Smooth muscle cell (in vitro differentiated cells): Measurements from ENCODE around the gene CAPZB. TPM values are rescaled to one million over a fixed set of nuclear protein-coding genes. Genes with fewer than 3 reads are reported as not detected.

ENCODE experiments used
- DNase-seq: peaks from one replicate; lab custom pipeline; 2025; ENCODE audit not compliant: unreplicated experiment; lab: John Stamatoyannopoulos, UW
- H2AFZ ChIP-seq: fragments of 200-600 bp; sonication (generic); 2 replicates; pipeline ENCODE4 v1.6.0; 2016; ENCODE audit warnings: antibody characterized with exemption, low read depth, mild to moderate bottlenecking
- H3F3A ChIP-seq: fragments of 200-600 bp; sonication (generic); 2 replicates; pipeline ENCODE4 v1.6.0; 2017; ENCODE audit warnings: antibody characterized with exemption, low read depth
- H3K27ac ChIP-seq: fragments of 200-600 bp; sonication (generic); 2 replicates; pipeline ENCODE4 v1.5.1; 2016; ENCODE audit warnings: low read depth, mild to moderate bottlenecking
- H3K27me3 ChIP-seq: fragments of 200-600 bp; sonication (generic); 2 replicates; pipeline ENCODE4 v1.6.1; 2016; ENCODE audit warnings: low read depth, mild to moderate bottlenecking
- H3K36me3 ChIP-seq: fragments of 200-600 bp; sonication (generic); 2 replicates; pipeline ENCODE4 v1.5.1; 2016; ENCODE audit warnings: low read depth
- H3K4me1 ChIP-seq: fragments of 200-600 bp; sonication (generic); 2 replicates; pipeline ENCODE4 v1.5.1; 2016; ENCODE audit warnings: low read depth
- H3K4me2 ChIP-seq: fragments of 200-600 bp; sonication (generic); 2 replicates; pipeline ENCODE4 v1.6.0; 2016; ENCODE audit warnings: mild to moderate bottlenecking
- H3K4me3 ChIP-seq: fragments of 200-600 bp; sonication (generic); 2 replicates; pipeline ENCODE4 v1.5.1; 2016; ENCODE audit warnings: mild to moderate bottlenecking
- H3K79me2 ChIP-seq: fragments of 200-600 bp; sonication (generic); 2 replicates; pipeline ENCODE4 v1.6.0; 2016; ENCODE audit warnings: low read depth, mild to moderate bottlenecking
- H3K9ac ChIP-seq: fragments of 200-600 bp; sonication (generic); 2 replicates; pipeline ENCODE4 v1.6.0; 2016; ENCODE audit warnings: low read depth
- H3K9me3 ChIP-seq: fragments of 200-600 bp; sonication (generic); replicated peaks from 2 replicates; pipeline ENCODE4 v1.5.1; 2016; ENCODE audit warnings: low read depth
- H4K20me1 ChIP-seq: fragments of 200-600 bp; sonication (generic); 2 replicates; pipeline ENCODE4 v1.6.0; 2016; ENCODE audit warnings: low read depth
- WGBS: methylation state at CpG from one replicate; pipeline ENCODE4 v1.1.7; 2016; ENCODE audit warnings: low lambda C conversion rate; 5-methylcytosine and 5-hydroxymethylcytosine counted together
- polyA plus RNA-seq: library from polyadenylated mRNA; unstranded; fragments of >200 nt; fragmentation: Nextera tagmentation; extraction: Ambion mirVana; gene quantifications from 2 replicates; pipeline ENCODE4 v1.2.1, GENCODE V29; 2016
- total RNA-seq: library from RNA; depleted of rRNA; stranded (reverse); fragments of >200 nt; gene quantifications from 2 replicates; pipeline ENCODE4 v1.2.3, GENCODE V29; 2014
- TF ChIP-seq, protein P1 (sequence below): fragments of 200-600 bp; sonication (generic); IDR thresholded peaks from 2 replicates; pipeline ENCODE4 v1.5.1; 2017; ENCODE audit warnings: borderline replicate concordance, mild to moderate bottlenecking, antibody characterized with exemption; ENCODE audit not compliant: insufficient read depth, poor library complexity, severe bottlenecking

The CAPZB gene
- total and polyA plus RNA-seq, 2 experiments from 2014 or later: 205 to 405 TPM

DNA sequence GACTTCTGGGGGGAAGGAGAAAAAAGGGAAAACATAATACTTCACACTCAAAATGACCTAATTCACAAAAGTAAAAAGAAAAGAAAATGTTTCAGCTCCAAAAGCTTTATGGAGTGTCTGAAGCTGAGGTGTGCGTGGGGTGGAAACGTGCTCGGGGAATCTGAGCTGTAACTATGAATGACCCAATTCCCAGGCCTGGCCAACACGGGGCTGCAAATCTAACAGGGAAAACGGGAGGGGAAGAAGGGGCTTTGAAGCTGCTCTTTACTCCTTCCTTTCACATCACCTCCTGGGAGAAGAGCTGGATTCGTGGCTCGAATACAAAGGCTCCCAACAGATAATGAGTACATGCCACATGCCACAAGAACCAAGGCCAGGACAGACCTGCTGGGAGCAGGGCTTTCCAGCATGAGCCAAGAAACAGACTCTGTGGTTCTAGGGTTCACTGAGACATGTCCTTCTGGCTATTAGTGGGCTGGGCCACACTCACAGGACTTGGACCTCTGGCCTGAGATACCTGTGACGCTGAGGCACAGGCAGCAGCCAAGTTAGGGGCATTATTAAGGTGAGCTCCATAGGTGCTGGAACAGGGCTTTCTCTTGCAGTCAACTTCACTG lies 121.7 kb downstream of the CAPZB start:
- Histone ChIP-seq H3K9me3 (no peaks in the 10 kb centered on the region), H3K4me2 (no peak overlapping the region), H3K4me1 (peaks cover 5% of the 10 kb centered on the region), H3K9ac (no peak overlapping the region), H2AFZ (no peak overlapping the region), H3K27ac (no peak overlapping the region), H3K36me3 (no peaks in the 10 kb centered on the region), H3F3A (peaks cover 3% of the 10 kb centered on the region), H3K4me3 (no peak overlapping the region), H4K20me1 (peaks cover 100% of the 10 kb centered on the region), H3K27me3 (no peaks in the 10 kb centered on the region), H3K79me2 (peaks cover 63% of the 10 kb centered on the region)
- TF ChIP-seq, protein P1, sequence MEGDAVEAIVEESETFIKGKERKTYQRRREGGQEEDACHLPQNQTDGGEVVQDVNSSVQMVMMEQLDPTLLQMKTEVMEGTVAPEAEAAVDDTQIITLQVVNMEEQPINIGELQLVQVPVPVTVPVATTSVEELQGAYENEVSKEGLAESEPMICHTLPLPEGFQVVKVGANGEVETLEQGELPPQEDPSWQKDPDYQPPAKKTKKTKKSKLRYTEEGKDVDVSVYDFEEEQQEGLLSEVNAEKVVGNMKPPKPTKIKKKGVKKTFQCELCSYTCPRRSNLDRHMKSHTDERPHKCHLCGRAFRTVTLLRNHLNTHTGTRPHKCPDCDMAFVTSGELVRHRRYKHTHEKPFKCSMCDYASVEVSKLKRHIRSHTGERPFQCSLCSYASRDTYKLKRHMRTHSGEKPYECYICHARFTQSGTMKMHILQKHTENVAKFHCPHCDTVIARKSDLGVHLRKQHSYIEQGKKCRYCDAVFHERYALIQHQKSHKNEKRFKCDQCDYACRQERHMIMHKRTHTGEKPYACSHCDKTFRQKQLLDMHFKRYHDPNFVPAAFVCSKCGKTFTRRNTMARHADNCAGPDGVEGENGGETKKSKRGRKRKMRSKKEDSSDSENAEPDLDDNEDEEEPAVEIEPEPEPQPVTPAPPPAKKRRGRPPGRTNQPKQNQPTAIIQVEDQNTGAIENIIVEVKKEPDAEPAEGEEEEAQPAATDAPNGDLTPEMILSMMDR: no peak
- 84% methylated on average over 8 of the region's 8 CpGs for WGBS
- DNase-seq: no peak

DNA sequence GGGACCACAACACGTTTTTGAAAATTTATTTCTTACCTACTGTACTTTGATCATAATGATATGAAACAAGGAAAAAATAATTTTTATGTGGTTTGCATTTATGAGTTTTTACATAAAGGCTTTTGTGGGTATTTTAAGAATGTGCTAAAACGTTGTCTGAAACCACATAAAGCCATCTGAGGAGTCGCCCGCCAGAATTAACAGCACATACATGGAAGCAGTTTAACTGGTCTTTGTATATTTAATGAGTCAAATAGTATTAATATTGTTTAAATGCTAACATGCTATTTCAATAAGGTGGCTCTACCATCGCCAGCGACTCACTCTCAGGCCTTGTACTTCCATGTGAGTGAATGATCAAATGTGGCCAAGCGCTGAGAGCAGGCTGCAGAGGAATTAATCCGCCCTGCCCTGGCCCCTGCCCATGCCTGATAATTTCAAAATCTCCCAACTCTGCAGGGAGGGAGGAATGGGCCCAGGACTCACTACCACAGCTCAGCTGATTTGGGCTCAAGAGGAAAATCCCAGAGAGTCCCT lies 123.7 kb downstream of the CAPZB start:
- no peak overlapping the region for H3K4me3 ChIP-seq
- H3K27ac ChIP-seq: peak overlapping the region; percentile 58

DNA sequence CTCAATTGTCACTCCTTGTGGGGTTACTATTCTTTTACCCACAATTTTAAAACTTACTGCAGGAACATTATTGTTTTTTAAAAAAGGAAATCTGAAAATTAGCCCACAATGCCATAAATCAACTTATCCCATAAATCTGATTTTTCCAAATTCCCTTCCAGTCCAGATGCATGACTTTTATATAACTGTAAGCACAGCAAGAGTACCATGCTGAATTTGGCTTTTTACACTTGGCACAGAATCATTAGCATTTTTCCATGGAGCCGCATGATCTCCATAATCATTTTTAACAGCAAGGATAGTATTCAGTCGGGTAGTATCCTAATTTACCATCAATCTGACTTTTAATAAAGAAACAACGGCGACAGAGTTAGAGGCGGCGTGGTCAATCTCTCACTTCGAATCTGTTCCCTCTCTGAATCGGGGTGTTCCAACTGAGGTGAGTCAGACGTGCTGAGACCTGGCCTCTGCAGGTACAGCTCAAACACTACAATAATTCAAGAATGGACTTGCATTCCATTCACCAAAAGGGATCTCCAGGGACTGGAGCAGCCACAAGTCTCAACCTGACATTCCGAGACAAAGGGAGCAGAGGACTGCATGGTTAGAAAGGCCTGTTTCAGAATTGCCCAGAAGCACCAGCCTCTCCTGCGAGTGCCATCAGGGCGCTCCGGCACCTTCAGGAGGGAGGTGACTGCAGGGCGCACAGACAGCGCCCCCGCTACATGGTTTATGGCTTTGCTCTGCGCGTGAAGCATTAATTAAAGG lies 124.3 kb downstream of the CAPZB start:
- H4K20me1 ChIP-seq: peaks cover 100% of the 10 kb centered on the region
- H3K9me3 ChIP-seq: no peaks in the 10 kb centered on the region
- H3K4me2 ChIP-seq: peak overlapping the region; percentile 8
- H3K27me3 ChIP-seq: no peaks in the 10 kb centered on the region
- no peaks in the 10 kb centered on the region for H3K36me3 ChIP-seq
- H3F3A ChIP-seq: peaks cover 3% of the 10 kb centered on the region
- no peak overlapping the region for H3K9ac ChIP-seq
- TF ChIP-seq, protein P1: no peak
- no peak overlapping the region for H2AFZ ChIP-seq
- 78% methylated on average over 18 of the region's 18 CpGs for WGBS
- peaks cover 5% of the 10 kb centered on the region for H3K4me1 ChIP-seq
- no peak for DNase-seq
- H3K79me2 ChIP-seq: peaks cover 64% of the 10 kb centered on the region
- peak overlapping the region; percentile 58 for H3K27ac ChIP-seq
- no peak overlapping the region for H3K4me3 ChIP-seq

More for the DNA sequence above, 123.7 kb downstream of the CAPZB start:
- H3K79me2 ChIP-seq: peaks cover 64% of the 10 kb centered on the region
- H3K4me1 ChIP-seq: peaks cover 5% of the 10 kb centered on the region
- no peak overlapping the region for H2AFZ ChIP-seq
- H3K36me3 ChIP-seq: no peaks in the 10 kb centered on the region
- no peaks in the 10 kb centered on the region for H3K9me3 ChIP-seq
- TF ChIP-seq, protein P1: no peak
- H4K20me1 ChIP-seq: peaks cover 100% of the 10 kb centered on the region
- H3K27me3 ChIP-seq: no peaks in the 10 kb centered on the region
- H3K4me2 ChIP-seq: peak overlapping the region; percentile 8
- no peak for DNase-seq
- H3F3A ChIP-seq: peaks cover 3% of the 10 kb centered on the region
- no peak overlapping the region for H3K9ac ChIP-seq
- 62% methylated on average over 8 of the region's 8 CpGs for WGBS
